Fibroblast of lung (primary cell): Measurements from ENCODE around the gene FBXW11. TPM values are rescaled to one million over a fixed set of nuclear protein-coding genes. Genes with fewer than 3 reads are reported as not detected.

ENCODE experiments used
- DNase-seq, 2 donors: peaks; one replicate each; pipeline versions ENCODE4 v3.0.0 to v3.0.0-alpha.2; 2010; ENCODE audit warnings: low read depth in 2 of 2
- H2AFZ ChIP-seq: 2 replicates; pipeline ENCODE4 v1.5.1; 2012; ENCODE audit warnings: low read length, control low read depth, inconsistent platforms
- H3K27ac ChIP-seq: 2 replicates; pipeline ENCODE4 v1.5.1; 2011; ENCODE audit warnings: low read length, control low read depth; ENCODE audit not compliant: insufficient read depth
- H3K27me3 ChIP-seq: 2 replicates; pipeline ENCODE4 v1.5.1; 2011; ENCODE audit warnings: mild to moderate bottlenecking, low read length; ENCODE audit not compliant: control insufficient read depth, insufficient read depth
- H3K36me3 ChIP-seq: 2 replicates; pipeline ENCODE4 v1.5.1; 2011; ENCODE audit warnings: low read length; ENCODE audit not compliant: control insufficient read depth, insufficient read depth
- H3K4me1 ChIP-seq: 2 replicates; pipeline ENCODE4 v1.5.1; 2011; ENCODE audit warnings: low read length; ENCODE audit not compliant: control insufficient read depth, insufficient read depth; ENCODE audit errors: extremely low read depth
- H3K4me2 ChIP-seq: 2 replicates; pipeline ENCODE4 v1.5.1; 2011; ENCODE audit warnings: low read length, control low read depth; ENCODE audit not compliant: insufficient read depth; ENCODE audit errors: extremely low read depth
- H3K4me3 ChIP-seq, 4 experiments: fragments of 200-600 bp in 1 of 4; sonication (generic) in 1 of 4; replicated peaks in 1 of 4; 2 replicates each; pipeline ENCODE4 v1.5.1; 2011 to 2016; ENCODE audit warnings: low read length in 4 of 4, low read depth in 3 of 4, mild to moderate bottlenecking in 3 of 4, control low read depth in 2 of 4, inconsistent platforms in 1 of 4, mixed read lengths in 1 of 4; ENCODE audit not compliant: insufficient read depth in 1 of 4; ENCODE audit errors: control extremely low read depth in 1 of 4
- H3K79me2 ChIP-seq: 2 replicates; pipeline ENCODE4 v1.5.1; 2012; ENCODE audit warnings: mild to moderate bottlenecking, low read length, inconsistent platforms; ENCODE audit not compliant: control insufficient read depth, insufficient read depth
- H3K9ac ChIP-seq: 2 replicates; pipeline ENCODE4 v1.5.1; 2011; ENCODE audit warnings: mild to moderate bottlenecking, low read length, control low read depth; ENCODE audit not compliant: insufficient read depth
- H3K9me3 ChIP-seq: 2 replicates; pipeline ENCODE4 v1.5.1; 2012; ENCODE audit warnings: low read depth, low read length; ENCODE audit not compliant: control insufficient read depth, insufficient read depth
- H4K20me1 ChIP-seq: 2 replicates; pipeline ENCODE4 v1.5.1; 2011; ENCODE audit warnings: low read length; ENCODE audit not compliant: control insufficient read depth, insufficient read depth; ENCODE audit errors: extremely low read depth
- CTCF ChIP-seq, 2 donors: IDR thresholded peaks in 1 of 2; conservative IDR thresholded peaks in 1 of 2; 1 replicate in 1 of 2; 2 replicates in 1 of 2; pipeline ENCODE4 v1.5.1; 2011 to 2012; ENCODE audit warnings: low read length in 2 of 2, control low read depth in 1 of 2, inconsistent platforms in 1 of 2, low read depth in 1 of 2, mild to moderate bottlenecking in 1 of 2
- EZH2 ChIP-seq: IDR thresholded peaks from 2 replicates; pipeline ENCODE4 v1.5.1; 2012; ENCODE audit warnings: low read length, control low read depth, mild to moderate bottlenecking; ENCODE audit errors: missing control alignments
- polyA plus RNA-seq, 2 donors: library from polyadenylated mRNA; depleted of rRNA in 1 of 2; stranded (reverse) in 1 of 2; unstranded in 1 of 2; fragments of >200 nt; gene quantifications; 2 replicates each; pipeline ENCODE4 v1.2.1, GENCODE V29; 2011 to 2012; ENCODE audit warnings: missing spikeins in 1 of 2
- total RNA-seq: library from RNA; depleted of rRNA; stranded (reverse); fragments of >200 nt; gene quantifications from 2 replicates; pipeline ENCODE4 v1.2.1, GENCODE V29; 2014

The FBXW11 gene
- total and polyA plus RNA-seq, 2 donors (not counting 1 experiment from before 2014, with no cell fraction given), result 52.6 to 113 TPM

GRCh38 chr5:171871711-171872110 is 134.7 kb downstream of the FBXW11 start:
- Histone ChIP-seq H3K9ac (no peak overlapping the region), H3K4me2 (no peak overlapping the region), H3K4me3 (no peak overlapping the region), H3K36me3 (peaks cover 4% of the 10 kb centered on the region), H3K79me2 (no peaks in the 10 kb centered on the region), H2AFZ (no peak overlapping the region), H3K4me1 (no peaks in the 10 kb centered on the region), H3K27me3 (no peaks in the 10 kb centered on the region), H3K27ac (no peak overlapping the region), H4K20me1 (no peaks in the 10 kb centered on the region), H3K9me3 (no peaks in the 10 kb centered on the region)
- TF ChIP-seq CTCF (conservative IDR thresholded peaks at IDR 0.05 in 1 of 2, IDR thresholded peaks at IDR 0.05 in 1 of 2; ENCODE audit: low read depth in 1 of 2, low read length in 2 of 2), result no peak
- TF ChIP-seq EZH2, result no peak
- no peak for DNase-seq

- no peaks in the 10 kb centered on the region for H3K36me3 ChIP-seq
- H2AFZ ChIP-seq, result no peak overlapping the region
- no peaks in the 10 kb centered on the region for H4K20me1 ChIP-seq
- no peak overlapping the region for H3K27ac ChIP-seq
- no peak overlapping the region for H3K4me2 ChIP-seq
- H3K4me3 ChIP-seq, result no peak overlapping the region
- no peak for DNase-seq
- H3K27me3 ChIP-seq, result no peaks in the 10 kb centered on the region
- TF ChIP-seq CTCF (conservative IDR thresholded peaks at IDR 0.05 in 1 of 2, IDR thresholded peaks at IDR 0.05 in 1 of 2; ENCODE audit: low read depth in 1 of 2, low read length in 2 of 2) (no peak), EZH2 (no peak)
- H3K4me1 ChIP-seq, result no peaks in the 10 kb centered on the region
- H3K9ac ChIP-seq, result no peak overlapping the region
- H3K79me2 ChIP-seq, result no peaks in the 10 kb centered on the region
- H3K9me3 ChIP-seq, result no peaks in the 10 kb centered on the region
Observed at GRCh38 chr5:171869956-171870355, 136.5 kb downstream of the FBXW11 start.

GRCh38 chr5:171868236-171868635 is 138.2 kb downstream of the FBXW11 start:
- Histone ChIP-seq H3K4me2 (no peak overlapping the region), H3K79me2 (no peaks in the 10 kb centered on the region), H3K4me3 (no peak overlapping the region), H3K9ac (no peak overlapping the region), H4K20me1 (no peaks in the 10 kb centered on the region), H3K4me1 (no peaks in the 10 kb centered on the region), H3K27me3 (no peaks in the 10 kb centered on the region), H3K9me3 (no peaks in the 10 kb centered on the region), H3K27ac (no peak overlapping the region), H2AFZ (no peak overlapping the region), H3K36me3 (no peaks in the 10 kb centered on the region)
- TF ChIP-seq CTCF (conservative IDR thresholded peaks at IDR 0.05 in 1 of 2, IDR thresholded peaks at IDR 0.05 in 1 of 2; ENCODE audit: low read depth in 1 of 2, low read length in 2 of 2) (no peak), EZH2 (no peak)
- peak in 1 of 2 donors; percentile 59 for DNase-seq
